IMR-90 (cell line): Measurements from ENCODE around the gene ACACA. TPM values are rescaled to one million over a fixed set of nuclear protein-coding genes. Genes with fewer than 3 reads are reported as not detected.

ENCODE experiments used
- ATAC-seq: fragments of 200-7000 bp; cut with Tn5 transposase; 2 replicates; pipeline ENCODE4 v1.9.1; 2020; ENCODE audit warnings: low read depth, mild to moderate bottlenecking, moderate library complexity
- BruUV-seq: library from RNA; stranded (reverse); fragments of 400-500 nt; replicated peaks from 2 replicates; lab custom pipeline; 2021; lab: Mats Ljungman, UMichigan
- CTCF ChIA-PET: fragments of 300-600 bp; formaldehyde crosslinking; extraction: SDS; loops from one replicate; lab custom pipeline; 2021; ENCODE audit warnings: antibody characterized with exemption; lab: Yijun Ruan, JAX
- POLR2A ChIA-PET: fragments of 300-600 bp; sonication (Branson Sonifier 250); formaldehyde crosslinking; loops from one replicate; lab custom pipeline; 2022; ENCODE audit warnings: antibody characterized with exemption; ENCODE audit not compliant: unreplicated experiment; lab: Charles Lee
- DNase-seq: peaks from one replicate; pipeline ENCODE4 v3.0.0; 2013
- H2AFZ ChIP-seq: replicated peaks from 2 replicates; pipeline ENCODE3; 2013; ENCODE audit warnings: low read length, mild to moderate bottlenecking; ENCODE audit not compliant: poor library complexity
- H2AK5ac ChIP-seq: 2 replicates; pipeline ENCODE4 v1.6.1; 2013; ENCODE audit warnings: low read depth, low read length, inconsistent platforms
- H2AK9ac ChIP-seq: replicated peaks from 2 replicates; pipeline ENCODE3; 2013; ENCODE audit warnings: mild to moderate bottlenecking, low read depth, low read length, moderate library complexity; ENCODE audit not compliant: poor library complexity
- H2BK120ac ChIP-seq: 2 replicates; pipeline ENCODE4 v1.6.1; 2013; ENCODE audit warnings: low read depth, low read length, inconsistent platforms
- H2BK15ac ChIP-seq: 3 replicates; pipeline ENCODE4 v1.6.1; 2013; ENCODE audit warnings: low read depth, low read length, inconsistent platforms
- H2BK20ac ChIP-seq: 2 replicates; pipeline ENCODE4 v1.6.1; 2013; ENCODE audit warnings: low read depth, mild to moderate bottlenecking, inconsistent platforms, low read length, moderate library complexity
- H2BK5ac ChIP-seq: 2 replicates; pipeline ENCODE4 v1.6.1; 2013; ENCODE audit warnings: mild to moderate bottlenecking, low read depth, low read length, inconsistent platforms; ENCODE audit not compliant: poor library complexity, severe bottlenecking
- H3K14ac ChIP-seq: replicated peaks from 2 replicates; pipeline ENCODE4 v1.6.1; 2013; ENCODE audit warnings: low read depth, low read length, inconsistent platforms
- H3K18ac ChIP-seq: 2 replicates; pipeline ENCODE4 v1.6.1; 2013; ENCODE audit warnings: low read depth, low read length, control low read depth
- H3K23ac ChIP-seq: 2 replicates; pipeline ENCODE4 v1.6.1; 2013; ENCODE audit warnings: low read depth, low read length, inconsistent platforms
- H3K27ac ChIP-seq: 2 replicates; pipeline ENCODE4 v1.5.1; 2013; ENCODE audit warnings: mild to moderate bottlenecking, control low read depth, low read length; ENCODE audit not compliant: insufficient read depth
- H3K27me3 ChIP-seq: 2 replicates; pipeline ENCODE4 v1.6.1; 2013; ENCODE audit warnings: low read length; ENCODE audit not compliant: control insufficient read depth, insufficient read depth
- H3K36me3 ChIP-seq: 2 replicates; pipeline ENCODE4 v1.6.1; 2013; ENCODE audit warnings: low read length, mixed read lengths; ENCODE audit not compliant: control insufficient read depth, insufficient read depth
- H3K4ac ChIP-seq: 2 replicates; pipeline ENCODE4 v1.6.1; 2013; ENCODE audit warnings: low read depth, low read length, inconsistent platforms
- H3K4me1 ChIP-seq: 2 replicates; pipeline ENCODE4 v1.6.1; 2013; ENCODE audit warnings: low read length, mixed read lengths; ENCODE audit not compliant: control insufficient read depth, insufficient read depth
- H3K4me2 ChIP-seq: 2 replicates; pipeline ENCODE4 v1.6.1; 2013; ENCODE audit warnings: low read depth, mild to moderate bottlenecking, control low read depth, low read length, moderate library complexity
- H3K4me3 ChIP-seq: 2 replicates; pipeline ENCODE4 v1.5.1; 2013; ENCODE audit warnings: low read depth, mild to moderate bottlenecking, control low read depth, low read length, moderate library complexity; ENCODE audit not compliant: insufficient read depth
- H3K56ac ChIP-seq: 2 replicates; pipeline ENCODE4 v1.6.1; 2013; ENCODE audit warnings: low read length, inconsistent platforms; ENCODE audit not compliant: insufficient read depth; ENCODE audit errors: extremely low read depth
- H3K79me1 ChIP-seq, 2 experiments: 2 replicates each; pipeline ENCODE4 v1.6.1; 2013; ENCODE audit warnings: low read length in 2 of 2, inconsistent platforms in 1 of 2, low read depth in 1 of 2
- H3K9ac ChIP-seq: 2 replicates; pipeline ENCODE4 v1.6.1; 2013; ENCODE audit warnings: low read depth, low read length, control low read depth
- H3K9me1 ChIP-seq: 2 replicates; pipeline ENCODE4 v1.6.1; 2013; ENCODE audit warnings: low read length, inconsistent platforms; ENCODE audit not compliant: insufficient read depth
- H3K9me3 ChIP-seq: 2 replicates; pipeline ENCODE4 v1.6.1; 2013; ENCODE audit warnings: low read length; ENCODE audit not compliant: control insufficient read depth, insufficient read depth
- H4K20me1 ChIP-seq: 2 replicates; pipeline ENCODE4 v1.6.1; 2013; ENCODE audit warnings: low read length, inconsistent platforms; ENCODE audit not compliant: insufficient read depth
- H4K5ac ChIP-seq: 2 replicates; pipeline ENCODE4 v1.6.1; 2013; ENCODE audit warnings: mild to moderate bottlenecking, low read depth, low read length, control low read depth
- H4K8ac ChIP-seq, 2 experiments: 2 replicates each; pipeline ENCODE4 v1.6.1; 2013; ENCODE audit warnings: low read depth in 2 of 2, low read length in 2 of 2, control low read depth in 1 of 2, inconsistent platforms in 1 of 2
- H4K91ac ChIP-seq: 2 replicates; pipeline ENCODE4 v1.6.1; 2013; ENCODE audit warnings: low read depth, low read length, inconsistent platforms; ENCODE audit not compliant: insufficient read depth
- BHLHE40 ChIP-seq: fragments of 150-350 bp; IDR thresholded peaks from 2 replicates; pipeline ENCODE4 v1.6.1; 2016; ENCODE audit warnings: mild to moderate bottlenecking, low read depth, low read length
- CEBPB ChIP-seq: IDR thresholded peaks from 2 replicates; pipeline ENCODE4 v1.6.1; 2012; ENCODE audit warnings: low read depth, low read length, improper control_type of control experiment
- CHD1 ChIP-seq: IDR thresholded peaks from 2 replicates; pipeline ENCODE4 v1.6.1; 2012; ENCODE audit warnings: low read depth, low read length, improper control_type of control experiment
- CTCF ChIP-seq: conservative IDR thresholded peaks from 2 replicates; pipeline ENCODE4 v1.5.1; 2012; ENCODE audit warnings: mild to moderate bottlenecking, low read depth, low read length, improper control_type of control experiment
- ELK1 ChIP-seq: fragments of 150-350 bp; IDR thresholded peaks from 2 replicates; pipeline ENCODE4 v1.6.1; 2016; ENCODE audit warnings: low read depth, mild to moderate bottlenecking, low read length, moderate library complexity, borderline replicate concordance
- FOS ChIP-seq: fragments of 150-350 bp; IDR thresholded peaks from 2 replicates; pipeline ENCODE4 v1.6.1; 2016; ENCODE audit warnings: low read depth, low read length
- MAFK ChIP-seq: IDR thresholded peaks from 2 replicates; pipeline ENCODE4 v1.6.1; 2012; ENCODE audit warnings: low read depth, low read length, improper control_type of control experiment
- MAZ ChIP-seq: IDR thresholded peaks from 2 replicates; pipeline ENCODE4 v1.6.1; 2012; ENCODE audit warnings: low read depth, mild to moderate bottlenecking, low read length, improper control_type of control experiment, moderate library complexity, borderline replicate concordance
- MXI1 ChIP-seq: IDR thresholded peaks from 2 replicates; pipeline ENCODE4 v1.6.1; 2012; ENCODE audit warnings: low read depth, mild to moderate bottlenecking, low read length, moderate library complexity, borderline replicate concordance
- NFE2L2 ChIP-seq: fragments of 150-350 bp; IDR thresholded peaks from 2 replicates; pipeline ENCODE4 v1.6.1; 2016; ENCODE audit warnings: low read depth, mild to moderate bottlenecking, low read length
- POLR2A ChIP-seq: IDR thresholded peaks from 2 replicates; pipeline ENCODE4 v1.6.1; 2012; ENCODE audit warnings: mild to moderate bottlenecking, low read depth, low read length
- RAD21 ChIP-seq: IDR thresholded peaks from 2 replicates; pipeline ENCODE4 v1.6.1; 2012; ENCODE audit warnings: low read length, improper control_type of control experiment
- RCOR1 ChIP-seq: IDR thresholded peaks from 2 replicates; pipeline ENCODE4 v1.6.1; 2012; ENCODE audit warnings: mild to moderate bottlenecking, low read length, improper control_type of control experiment; ENCODE audit not compliant: insufficient replicate concordance
- RFX5 ChIP-seq: IDR thresholded peaks from 2 replicates; pipeline ENCODE4 v1.8.0; 2012; ENCODE audit warnings: low read depth, mild to moderate bottlenecking, low read length, moderate library complexity
- SMC3 ChIP-seq: fragments of 150-350 bp; IDR thresholded peaks from 2 replicates; pipeline ENCODE4 v1.6.1; 2016; ENCODE audit warnings: low read depth, mild to moderate bottlenecking, antibody characterized with exemption, low read length, moderate library complexity
- USF2 ChIP-seq: fragments of 150-350 bp; IDR thresholded peaks from 2 replicates; pipeline ENCODE4 v1.6.1; 2017; ENCODE audit warnings: mild to moderate bottlenecking, antibody characterized with exemption, low read length, low read depth
- dilution Hi-C: fragments of 300-500 bp; cut with HindIII; formaldehyde crosslinking; loops from one replicate; pipeline ENCODE4 v1.14.3; 2018; ENCODE audit warnings: low sequenced_read_pairs; ENCODE audit not compliant: unreplicated experiment
- in situ Hi-C: fragments of 300-500 bp; cut with MboI; formaldehyde crosslinking; loops from 3 replicates; pipeline ENCODE4 v1.14.3; 2019; ENCODE audit warnings: low sequenced_read_pairs, inconsistent platforms, mixed read lengths
- intact Hi-C: fragments of 100-400 bp; cut with micrococcal nuclease; formaldehyde crosslinking; loops from 2 replicates; pipeline ENCODE4 v1.10.0; 2022
- polyA plus RNA-seq, 3 experiments: library from polyadenylated mRNA; depleted of rRNA; stranded (reverse); fragments of >200 nt; gene quantifications; 2 replicates each; pipeline ENCODE4 v1.2.3, GENCODE V29; 2012; ENCODE audit warnings: low replicate concordance in 1 of 3
- total RNA-seq: library from RNA; depleted of rRNA; stranded (reverse); fragments of >200 nt; gene quantifications from 2 replicates; pipeline ENCODE4 v1.2.3, GENCODE V29; 2012

ACACA gene
- total and polyA plus RNA-seq, 2 of the 4 experiments (the other 2 are of a cell fraction), result 21.3 to 39.1 TPM

GRCh38 chr17:37315601-37316000, 91.0 kb downstream of the ACACA start:
- peaks cover 4 to 13% of the 10 kb centered on the region in 2 experiments; a peak in 2 of 4 replicates for H3K79me1 ChIP-seq
- H4K20me1 ChIP-seq, result no peaks in the 10 kb centered on the region
- ChIA-PET POLR2A (interaction anchor here (0.5 kb wide), 1 partner anchor 37 kb away, joined by 8 read pairs; no protein-coding TSS in a partner anchor), CTCF (interaction anchor here (1.0 to 1.5 kb wide), 2 partner anchors 16 to 74 kb away, joined by 3 read pairs; no protein-coding TSS in a partner anchor)
- dilution Hi-C loops (no loop called here), in situ Hi-C loops (no loop called here), intact Hi-C loops (no loop called here)
- no peak overlapping the region for H3K23ac ChIP-seq
- no peak overlapping the region for H2AK5ac ChIP-seq
- TF ChIP-seq MAFK (no peak), NFE2L2 (no peak), MAZ (no peak), FOS (no peak), SMC3 (no peak), MXI1 (no peak), ELK1 (no peak), RCOR1 (no peak), USF2 (no peak), BHLHE40 (no peak), CTCF (no peak), POLR2A (no peak), CHD1 (no peak), CEBPB (no peak), RFX5 (no peak), RAD21 (no peak)
- H3K27me3 ChIP-seq, result no peaks in the 10 kb centered on the region
- no peak for DNase-seq
- no peak overlapping the region for H3K9ac ChIP-seq
- H3K4ac ChIP-seq, result no peak overlapping the region
- no peak overlapping the region for H2AK9ac ChIP-seq
- H2AFZ ChIP-seq, result no peak overlapping the region
- 0 out of 2 replicates have a peak, but pooled peaks cover 3% of the 10 kb centered on the region for H3K9me1 ChIP-seq
- H3K14ac ChIP-seq, result no peak overlapping the region
- H3K27ac ChIP-seq, result no peak overlapping the region
- no peak overlapping the region for H2BK120ac ChIP-seq
- H2BK15ac ChIP-seq, result no peak overlapping the region
- BruUV-seq, result no TSS peak
- H2BK5ac ChIP-seq, result no peak overlapping the region
- H3K4me1 ChIP-seq, result no peaks in the 10 kb centered on the region
- ATAC-seq, result no peak
- H3K9me3 ChIP-seq, result no peaks in the 10 kb centered on the region
- H3K4me3 ChIP-seq, result no peak overlapping the region
- H3K56ac ChIP-seq, result no peak overlapping the region
- no peak overlapping the region for H4K91ac ChIP-seq
- no peak overlapping the region for H2BK20ac ChIP-seq
- H3K18ac ChIP-seq, result no peak overlapping the region
- no peaks in the 10 kb centered on the region for H3K36me3 ChIP-seq
- no peak overlapping the region for H4K8ac ChIP-seq
- no peak overlapping the region for H4K5ac ChIP-seq
- H3K4me2 ChIP-seq, result no peak overlapping the region
